Body of pancreas (tissue), 4 donors: ENCODE data around the gene UGT1A4. TPM values are rescaled to one million over a fixed set of nuclear protein-coding genes. Genes with fewer than 3 reads are reported as not detected.

Experiments
- ATAC-seq: fragments of 150-250 bp; one replicate; pipeline ENCODE4 v1.9.1; 2016
- DNase-seq, 4 donors: peaks; one replicate each; pipeline ENCODE4 v3.0.0-alpha.2; 2019
- H3K27ac ChIP-seq, 4 donors: fragments of 200-600 bp; sonication (generic); 1 replicate in 3 of 4; 2 replicates in 1 of 4; pipeline versions ENCODE4 v1.5.1 to v1.6.1; 2016 to 2019; ENCODE audit warnings: mild to moderate bottlenecking in 1 of 4, mixed read lengths in 1 of 4, moderate library complexity in 1 of 4
- H3K27me3 ChIP-seq, 2 donors: fragments of 200-600 bp; sonication (generic); one replicate each; pipeline ENCODE4 v1.6.0; 2016; ENCODE audit warnings: mild to moderate bottlenecking in 1 of 2
- H3K36me3 ChIP-seq, 2 donors: fragments of 200-600 bp; sonication (generic); replicated peaks in 1 of 2; 2 replicates each; pipeline ENCODE4 v1.5.1; 2016; ENCODE audit warnings: low read depth in 2 of 2; ENCODE audit not compliant: insufficient read depth in 1 of 2
- H3K4me1 ChIP-seq: fragments of 200-600 bp; sonication (generic); one replicate; pipeline ENCODE4 v1.6.0; 2016
- H3K4me3 ChIP-seq, 2 donors: fragments of 200-600 bp; sonication (generic); 1 replicate in 1 of 2; 2 replicates in 1 of 2; pipeline ENCODE4 v1.5.1; 2016 to 2019
- H3K9me3 ChIP-seq, 3 donors: fragments of 200-600 bp; sonication (generic); 1 replicate in 2 of 3; 2 replicates in 1 of 3; pipeline ENCODE4 v1.5.1; 2016
- CTCF ChIP-seq, 7 experiments: fragments of 450-650 bp in 4 of 7; fragments of 200-600 bp in 3 of 7; sonication (generic) in 3 of 7; IDR thresholded peaks; one replicate each; pipeline ENCODE4 v1.5.1; 2016 to 2019; ENCODE audit warnings: antibody characterized with exemption in 7 of 7
- POLR2A ChIP-seq, 3 donors: fragments of 450-650 bp; IDR thresholded peaks; one replicate each; pipeline ENCODE4 v1.6.1; 2016; ENCODE audit warnings: antibody characterized with exemption in 3 of 3, mild to moderate bottlenecking in 2 of 3
- WGBS, 2 donors: methylation state at CpG; one replicate each; pipeline ENCODE4 v1.1.5; 2017; 5-methylcytosine and 5-hydroxymethylcytosine counted together
- intact Hi-C: fragments of 100-400 bp; cut with DNase I; formaldehyde crosslinking; loops from one replicate; pipeline ENCODE4 v1.15.1; 2023
- total RNA-seq, 2 donors: library from RNA; depleted of rRNA; stranded (reverse); fragments of >200 nt; gene quantifications; one replicate each; pipeline ENCODE4 v1.1.0, GENCODE V29; 2016

Gene UGT1A4
- total RNA-seq, 2 donors from 2014 or later: 3.3 TPM; not detected in 1

GRCh38 chr2:233822101-233822771 is 103.7 kb downstream of the UGT1A4 start:
- WGBS, 2 donors: 82 to 84% methylated on average over 7 to 21 of the region's 21 CpGs
- no peaks in the 10 kb centered on the region for H3K36me3 ChIP-seq
- DNase-seq (no peak), ATAC-seq (no peak)
- H3K9me3 ChIP-seq: no peaks in the 10 kb centered on the region
- TF ChIP-seq CTCF (IDR thresholded peaks at IDR 0.05): no peak
- TF ChIP-seq POLR2A (IDR thresholded peaks at IDR 0.05): no peak
- no peak overlapping the region for H3K4me3 ChIP-seq
- no peak overlapping the region for H3K27ac ChIP-seq
- no peaks in the 10 kb centered on the region for H3K27me3 ChIP-seq
- intact Hi-C loops: no loop called here
- no peaks in the 10 kb centered on the region for H3K4me1 ChIP-seq

Other genes starting within 250 kb of the UGT1A4 start
- 10 to 100 TPM; 34.9 to 38.9 TPM for gene USP40, start 152.0 kb upstream of the UGT1A4 start, total RNA-seq
- not detected for gene UGT1A8, start 101.1 kb upstream of the UGT1A4 start, total RNA-seq
- gene UGT1A10, start 82.3 kb upstream of the UGT1A4 start, total RNA-seq: under 1 TPM; 0.52 to 0.99 TPM
- gene UGT1A9, start 46.8 kb upstream of the UGT1A4 start, total RNA-seq: not detected
- not detected for gene UGT1A7, start 36.8 kb upstream of the UGT1A4 start, total RNA-seq
- gene UGT1A6, start 25.8 kb upstream of the UGT1A4 start, total RNA-seq: under 1 TPM in 1 of 2 donors, not detected in 1; 0.33 TPM
- not detected for gene UGT1A5, start 5.8 kb upstream of the UGT1A4 start, total RNA-seq
- not detected for gene UGT1A3, start 10.3 kb downstream of the UGT1A4 start, total RNA-seq
- gene UGT1A1, start 41.5 kb downstream of the UGT1A4 start, total RNA-seq: not detected
- gene MROH2A, start 59.6 kb downstream of the UGT1A4 start, total RNA-seq: not detected
- 1 to 10 TPM in 1 of 2 donors, not detected in 1; 3.6 TPM for gene HJURP, start 135.8 kb downstream of the UGT1A4 start, total RNA-seq
- under 1 TPM in 1 of 2 donors, not detected in 1; 0.78 TPM for gene TRPM8, start 198.6 kb downstream of the UGT1A4 start, total RNA-seq